ENCODE results near the gene CNTLN. TPM values are rescaled to one million over a fixed set of nuclear protein-coding genes. Genes with fewer than 3 reads are reported as not detected.

The CNTLN gene
- total and polyA plus RNA-seq, 2 of the 13 experiments (the other 11 are each of a cell fraction or from before 2014, with no cell fraction given), result 1.5 to 5.7 TPM

- POLR2A ChIA-PET, result no interaction called here
- H3K4me1 ChIP-seq (ENCODE audit: insufficient read depth, low read length), result no peaks in the 10 kb centered on the region
- 70% methylated on average over 2 of the region's 2 CpGs for WGBS (ENCODE audit: low lambda C conversion rate)
- TF ChIP-seq SATB2 (CRISPR knock-in tag; IDR thresholded peaks at IDR 0.05) (no peak), ZNF572 (CRISPR knock-in tag; IDR thresholded peaks at IDR 0.05) (no peak), ZBTB39 (CRISPR knock-in tag; IDR thresholded peaks at IDR 0.05) (no peak), ZNF800 (CRISPR knock-in tag; IDR thresholded peaks at IDR 0.05) (no peak), MYC (CRISPR knock-in tag; IDR thresholded peaks at IDR 0.05; ENCODE audit: borderline replicate concordance) (no peak), SNAPC5 (CRISPR knock-in tag; IDR thresholded peaks at IDR 0.05; ENCODE audit: borderline replicate concordance) (no peak), ZEB1 (IDR thresholded peaks at IDR 0.05; ENCODE audit: insufficient replicate concordance, low read depth) (no peak), NAIF1 (CRISPR knock-in tag; IDR thresholded peaks at IDR 0.05; ENCODE audit: borderline replicate concordance) (no peak), ZNF790 (CRISPR knock-in tag; IDR thresholded peaks at IDR 0.05; ENCODE audit: borderline replicate concordance) (no peak), NR2C2 (CRISPR knock-in tag; IDR thresholded peaks at IDR 0.05; ENCODE audit: borderline replicate concordance) (no peak), ZNF446 (CRISPR knock-in tag; IDR thresholded peaks at IDR 0.05) (no peak), PBX3 (CRISPR knock-in tag; IDR thresholded peaks at IDR 0.05; ENCODE audit: borderline replicate concordance) (no peak), ZNF609 (CRISPR knock-in tag; IDR thresholded peaks at IDR 0.05; ENCODE audit: borderline replicate concordance) (no peak)
These were observed 353.8 kb downstream of the CNTLN start for GRCh38 chr9:17488662-17489061.

More at GRCh38 chr9:17488662-17489061, 353.8 kb downstream of the CNTLN start:
- Histone ChIP-seq H3K36me3 (replicated peaks in 1 of 2; ENCODE audit: control insufficient read depth in 1 of 2, insufficient read depth in 2 of 2, low read length in 2 of 2) (no peaks in the 10 kb centered on the region), H3K4me3 (replicated peaks in 1 of 3; ENCODE audit: insufficient read depth in 1 of 3, low read depth in 2 of 3, low read length in 3 of 3) (no peak overlapping the region), H3K9me3 (ENCODE audit: low read length) (no peaks in the 10 kb centered on the region), H3K9ac (ENCODE audit: insufficient read depth, low read depth, low read length) (no peak overlapping the region), H3K79me2 (ENCODE audit: insufficient read depth, low read length) (no peaks in the 10 kb centered on the region), H3K4me2 (ENCODE audit: low read depth, low read length) (no peak overlapping the region), H3K27me3 (ENCODE audit: control insufficient read depth in 1 of 2, insufficient read depth in 2 of 2, low read length in 2 of 2) (no peaks in the 10 kb centered on the region), H4K20me1 (ENCODE audit: insufficient read depth, low read length) (no peaks in the 10 kb centered on the region), H2AFZ (ENCODE audit: low read length) (no peak overlapping the region), H3K27ac (ENCODE audit: extremely low read length, insufficient read depth, low read length) (no peak overlapping the region)
- in situ Hi-C loops (cut with HindIII; ENCODE audit: extremely low pct_ligation_motif_present, low pct_unique_long_range_greater_than_20kb) (no loop called here), intact Hi-C loops (cut with micrococcal nuclease; ENCODE audit: unreplicated experiment) (no loop called here)
- DNase-seq (ENCODE audit: low spot score) (no peak), FAIRE-seq (no peak), ATAC-seq (no peak)
- CTCF ChIA-PET (ENCODE audit: low intra/inter-chr PET ratio, low total read pairs), result no interaction called here
- BruUV-seq (replicated peaks), result no TSS peak
